HG02943 (cell line): Measurements from ENCODE around the gene HLTF.

ENCODE experiments used
- ATAC-seq: cut with Tn5 transposase; IDR thresholded peaks from one replicate; pipeline ENCODE4 v1.9.1; 2021; ENCODE audit warnings: mild to moderate bottlenecking, low read depth, moderate library complexity; ENCODE audit not compliant: unreplicated experiment

Gene HLTF

DNA sequence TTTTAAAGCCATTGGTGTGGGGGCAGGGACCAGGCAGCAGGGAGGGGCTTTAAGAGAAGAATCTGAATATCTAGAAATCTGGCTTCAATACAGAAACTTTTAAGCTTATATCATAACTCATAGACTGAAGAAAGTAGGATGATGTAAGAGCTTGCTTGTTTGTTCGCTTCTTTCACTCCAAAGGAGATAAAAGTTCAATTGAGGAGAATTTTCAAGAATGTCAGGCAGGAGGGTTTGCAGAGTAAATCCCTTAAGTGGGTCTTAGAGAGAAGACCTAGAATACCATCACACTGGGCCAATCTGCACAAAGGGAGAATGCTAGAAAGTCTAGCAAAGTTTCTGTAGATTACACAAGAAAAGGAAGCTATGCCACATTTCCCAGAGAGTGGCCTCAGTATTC, 4.1 kb upstream of the HLTF start:
- no peak for ATAC-seq

DNA sequence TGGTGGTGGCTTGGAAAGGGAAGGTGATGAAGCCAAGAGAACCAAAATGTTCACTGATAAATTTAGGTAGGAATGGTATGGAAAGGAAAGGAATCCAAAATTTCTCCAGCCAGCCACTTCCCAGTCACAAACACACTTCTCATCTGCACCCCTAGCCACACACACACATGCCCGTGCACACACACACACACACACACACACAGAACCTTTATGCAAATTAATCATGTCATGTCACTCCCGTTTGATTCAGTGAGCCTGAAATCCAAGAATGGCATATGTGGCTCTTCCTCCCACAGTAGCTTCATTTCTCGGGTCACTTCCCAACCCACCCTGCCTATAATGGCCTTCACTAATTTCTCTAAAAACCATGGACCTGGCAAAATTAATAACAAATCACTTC, 3.1 kb upstream of the HLTF start:
- no peak for ATAC-seq

DNA sequence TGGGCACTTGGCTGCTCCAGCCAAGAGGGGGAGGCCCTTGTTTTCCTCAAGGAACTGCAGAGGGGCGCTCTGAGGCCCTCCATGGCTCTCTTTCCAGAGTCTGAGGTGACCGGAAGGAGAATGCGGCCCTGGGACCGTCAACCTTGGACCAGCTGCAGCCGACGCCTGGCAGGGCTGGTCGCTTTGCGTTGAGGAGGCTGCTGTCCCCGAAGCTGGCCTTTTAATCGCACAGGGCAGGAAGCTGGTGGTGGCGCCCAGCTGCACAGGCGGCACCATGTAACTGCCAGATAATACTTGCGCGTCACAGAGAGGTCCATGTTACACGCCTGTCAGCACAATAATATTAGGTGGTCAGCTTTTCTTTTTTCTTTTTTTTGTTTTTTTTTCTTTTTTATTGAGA, 875 bp upstream of the HLTF start:
- no peak for ATAC-seq

DNA sequence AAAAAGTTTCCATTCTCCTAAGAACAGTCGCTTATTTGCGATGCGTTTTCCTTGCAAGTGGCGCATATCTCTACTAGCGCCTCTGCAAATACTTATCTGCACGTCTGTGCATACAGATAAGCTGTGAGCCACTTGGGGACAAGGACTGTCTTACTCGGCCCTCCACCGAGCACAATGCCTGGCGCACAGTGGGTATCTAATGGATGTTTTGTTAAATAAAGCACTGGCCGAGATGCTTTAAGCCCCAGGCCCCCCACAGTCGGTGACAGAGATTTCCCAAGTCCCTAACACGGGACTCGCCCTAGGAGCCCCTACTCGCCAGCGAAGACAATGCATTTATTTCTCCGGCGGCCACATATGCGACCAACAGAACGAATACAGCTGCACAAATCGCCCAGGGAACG, 503 bp downstream of the HLTF start:
- ATAC-seq = peak; percentile 25

DNA sequence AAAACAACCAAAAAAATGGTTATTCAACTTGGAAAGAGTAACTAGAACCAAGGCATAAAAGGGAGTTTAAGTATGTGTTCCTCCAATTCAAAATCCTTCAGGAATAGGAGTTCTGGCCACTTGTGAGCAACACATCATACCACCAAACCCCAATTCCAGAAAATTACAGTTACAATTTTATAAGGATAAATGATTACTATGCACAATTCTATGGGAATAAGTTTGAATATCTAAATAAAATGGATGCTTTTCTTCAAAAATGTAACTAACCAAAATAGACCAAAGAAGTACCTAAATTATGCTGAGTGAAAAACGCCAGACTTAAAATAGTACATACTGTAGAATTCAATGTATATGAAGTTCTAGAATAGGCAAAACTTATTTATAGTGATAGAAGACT, 4.6 kb downstream of the HLTF start:
- no peak for ATAC-seq

DNA sequence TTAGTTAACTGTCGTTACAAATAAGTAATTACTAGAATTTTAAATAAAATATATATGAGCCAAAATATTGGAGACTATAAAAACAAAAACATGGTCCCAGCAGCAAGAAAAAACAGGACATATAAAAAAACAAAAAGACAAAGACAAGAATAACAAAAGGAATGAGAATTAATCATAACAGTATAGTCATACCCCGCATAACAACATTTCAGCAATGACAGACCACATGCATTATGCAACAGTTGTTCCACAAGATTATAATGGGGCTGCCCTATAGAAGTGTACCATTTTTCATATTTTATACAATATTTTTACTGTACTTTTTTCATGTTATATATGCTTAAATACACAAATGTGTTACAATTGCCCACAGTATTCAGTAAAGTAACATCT, 5.6 kb downstream of the HLTF start:
- no peak for ATAC-seq

DNA sequence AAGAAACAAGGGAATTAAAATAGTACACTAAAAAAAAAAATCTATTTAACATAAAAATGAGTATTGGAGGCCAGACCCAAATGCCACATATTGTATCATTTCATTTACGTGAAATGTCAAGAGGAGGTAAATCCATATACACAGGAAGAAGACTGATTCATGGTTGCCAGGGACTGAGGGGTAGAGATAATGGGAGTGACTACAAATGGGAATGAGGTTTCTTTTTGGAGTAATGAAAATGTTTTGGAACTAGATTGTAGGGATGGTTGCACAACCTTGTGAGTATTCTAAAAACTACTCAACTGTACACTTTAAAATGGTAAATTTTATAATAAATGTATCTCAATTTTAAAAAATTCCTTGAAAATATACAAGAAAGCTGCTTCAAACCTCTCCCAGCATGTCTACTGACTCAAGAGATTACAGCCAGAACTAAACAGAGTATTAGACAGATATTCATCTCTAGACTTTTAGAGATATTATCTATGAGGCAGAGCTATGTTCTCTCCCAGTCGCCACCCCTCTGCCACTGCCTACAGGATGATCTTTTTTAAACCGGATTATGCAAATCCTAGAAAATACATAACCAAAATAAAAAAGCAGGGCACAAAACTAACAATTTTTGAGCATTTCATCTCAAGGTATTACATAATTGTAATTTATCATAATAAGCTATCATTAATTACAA, 6.2 kb downstream of the HLTF start:
- ATAC-seq = no peak

DNA sequence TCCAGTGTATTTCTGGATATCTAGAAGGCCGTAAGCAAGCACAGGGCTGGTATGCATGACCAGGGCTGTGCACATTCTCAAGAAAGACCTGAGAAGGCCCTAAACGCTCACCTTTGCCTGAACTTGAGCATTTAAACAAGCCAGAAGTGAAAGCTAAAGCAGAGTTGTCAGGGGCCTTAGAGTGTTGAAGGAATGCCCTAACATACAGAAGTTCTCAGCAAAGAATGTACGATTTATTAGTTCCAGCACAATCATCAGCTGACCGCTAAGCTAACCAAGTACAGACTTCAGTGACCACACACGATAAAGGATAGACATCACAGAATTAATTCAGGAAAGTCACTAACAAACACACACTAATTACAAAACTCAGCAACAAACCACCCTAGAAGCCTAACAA, 8.7 kb downstream of the HLTF start:
- no peak for ATAC-seq

DNA sequence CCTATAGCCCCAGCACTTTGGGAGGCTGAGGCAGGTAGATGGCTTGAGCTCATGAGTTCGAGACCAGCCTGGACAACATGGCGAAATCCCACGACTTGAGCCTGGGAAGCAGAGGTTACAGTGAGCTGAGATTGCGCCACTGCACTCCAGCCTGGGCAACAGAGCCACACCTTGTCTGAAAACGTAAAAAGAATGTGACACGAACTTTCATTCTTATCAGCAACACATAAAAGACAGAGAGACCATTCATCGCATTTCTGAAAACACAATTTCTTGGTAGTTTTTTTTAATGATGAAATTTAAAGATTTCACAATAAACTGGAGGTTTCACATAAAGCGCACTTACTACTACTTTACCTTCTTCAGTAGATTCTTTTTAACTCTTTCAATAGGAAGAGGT, 18.4 kb downstream of the HLTF start:
- ATAC-seq = no peak

DNA sequence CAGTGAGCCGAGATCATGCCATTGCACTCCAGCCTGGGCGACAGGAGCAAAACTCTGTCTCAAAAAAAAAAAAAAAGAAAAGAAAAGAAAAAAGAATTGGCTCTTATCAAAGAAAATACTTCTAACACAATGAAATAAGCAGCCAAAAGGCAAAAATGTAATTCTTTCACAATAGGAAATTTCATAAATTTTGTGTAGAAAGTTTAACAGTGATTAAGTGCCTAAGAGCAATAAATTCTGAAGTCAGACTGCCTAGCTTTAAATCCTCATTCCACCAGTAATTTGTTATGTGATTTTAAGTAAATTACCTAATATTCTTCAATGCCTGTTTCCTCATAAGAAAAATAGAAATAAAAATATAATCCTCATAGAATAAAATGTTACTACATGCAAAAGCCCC, 24.6 kb downstream of the HLTF start:
- ATAC-seq = no peak

DNA sequence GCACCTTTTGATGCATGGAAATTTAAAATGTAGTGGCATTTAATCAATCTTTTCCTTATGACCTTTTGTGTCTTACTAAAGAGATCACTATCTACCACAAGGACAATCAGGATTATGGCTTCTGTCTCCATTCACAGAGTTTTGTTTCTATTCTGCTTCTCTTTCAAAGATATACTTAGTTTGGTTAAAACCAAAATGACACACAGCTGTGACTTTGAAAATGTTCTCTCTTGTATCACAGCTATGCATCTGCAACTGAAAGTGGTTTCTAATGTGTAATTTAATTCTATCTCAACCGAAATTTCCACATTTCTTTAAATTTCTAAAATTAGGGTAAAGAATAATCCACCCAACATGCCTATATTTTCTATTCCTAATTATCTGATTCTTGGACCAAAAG, 27.7 kb downstream of the HLTF start:
- ATAC-seq = no peak

DNA sequence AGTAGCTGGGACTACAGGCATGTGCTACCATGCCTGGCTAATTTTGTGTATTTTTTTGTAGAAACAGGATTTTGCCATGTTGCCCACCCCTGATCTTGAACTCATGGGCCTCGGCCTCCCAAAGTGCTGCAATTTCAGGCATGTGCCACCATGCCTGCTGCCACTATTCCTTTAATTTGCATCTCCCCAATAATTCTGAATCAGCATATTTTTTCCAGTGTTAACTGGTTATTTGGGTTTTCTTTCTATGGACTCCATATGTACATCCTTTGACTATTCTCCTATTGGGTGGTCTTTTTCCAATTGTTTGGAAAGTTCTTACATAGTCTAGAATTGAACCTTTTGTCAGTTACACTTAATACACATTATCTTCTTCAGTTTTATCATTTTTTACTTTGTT, 28.1 kb downstream of the HLTF start:
- no peak for ATAC-seq

DNA sequence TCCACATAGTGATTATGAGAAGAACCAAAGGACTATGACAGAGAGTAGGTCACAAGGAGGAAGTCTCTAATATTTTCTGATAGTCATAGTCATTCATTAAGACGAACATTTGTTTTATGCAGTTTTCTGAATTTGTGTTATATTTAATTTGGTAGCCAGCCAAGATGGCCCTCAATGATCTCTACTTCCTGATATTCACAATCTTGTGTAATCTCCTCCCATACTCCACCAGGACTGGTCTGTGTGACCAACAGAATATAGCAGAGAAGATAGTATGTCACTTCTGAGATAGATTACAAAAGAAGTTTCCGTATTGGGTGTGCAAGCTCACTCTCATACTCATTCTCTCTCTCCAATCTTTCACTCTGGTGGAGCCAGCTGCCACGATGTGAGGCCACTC, 30.8 kb downstream of the HLTF start:
- ATAC-seq = no peak

DNA sequence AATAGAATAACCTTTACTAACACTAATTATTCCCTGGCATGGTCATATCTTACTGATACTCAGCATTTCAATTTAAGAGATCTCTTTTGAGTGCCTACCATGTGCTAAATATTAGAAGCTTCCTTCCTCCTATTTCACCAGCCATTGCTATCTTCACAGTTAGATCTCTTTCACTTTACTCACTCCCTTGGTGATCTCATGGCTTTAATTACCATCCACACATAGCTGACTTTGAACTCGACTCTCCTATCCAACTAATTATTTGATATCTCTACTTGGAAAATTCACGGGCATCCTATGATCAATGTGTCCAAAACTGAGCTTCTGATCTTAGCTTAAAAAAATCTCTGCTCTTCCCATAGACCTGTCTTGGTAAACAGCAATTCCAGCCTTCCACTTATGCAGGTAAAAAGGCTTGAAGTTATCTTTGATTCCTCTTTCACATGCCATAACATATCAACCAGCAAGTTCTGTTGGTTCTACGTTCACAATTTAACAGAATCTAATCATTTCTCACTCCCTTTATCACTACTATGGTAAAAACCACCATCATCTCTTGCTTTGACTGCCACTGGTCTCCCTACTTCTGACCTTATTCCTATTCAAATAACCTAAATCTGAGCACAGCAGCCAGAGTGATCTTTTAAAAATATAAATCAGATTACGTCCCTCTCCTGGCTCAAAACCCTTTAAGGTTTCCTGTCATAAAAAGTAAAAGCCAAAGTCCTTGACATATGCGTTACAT, 41.8 kb downstream of the HLTF start:
- no peak for ATAC-seq

DNA sequence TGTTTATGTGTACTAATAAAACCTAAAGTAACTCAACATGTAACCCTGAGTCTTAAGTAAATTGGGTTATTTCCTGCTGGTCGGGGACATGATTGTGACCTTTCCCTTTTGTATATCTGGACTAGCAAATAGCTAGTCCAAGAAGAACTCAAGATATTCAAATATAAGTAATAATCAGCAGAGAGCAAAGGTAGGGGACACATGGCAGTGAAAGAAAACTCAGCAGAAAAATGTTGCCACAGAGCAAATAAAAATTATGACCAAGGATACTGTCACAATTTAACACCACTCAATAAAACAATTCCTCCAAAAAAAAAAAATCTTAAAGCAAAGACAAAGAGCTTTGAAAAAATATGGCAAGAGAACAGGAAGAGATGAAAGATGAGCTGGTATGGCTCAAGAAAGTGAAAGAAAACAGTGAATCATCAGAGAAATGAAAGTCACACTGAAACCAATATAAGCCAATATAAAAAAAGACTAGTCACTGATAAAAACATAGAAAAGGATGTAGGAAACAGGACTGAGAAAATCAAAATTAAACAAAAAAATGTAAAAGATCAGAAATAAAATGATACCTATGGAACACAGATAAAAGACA, 43.4 kb downstream of the HLTF start:
- peak; percentile 72 for ATAC-seq

DNA sequence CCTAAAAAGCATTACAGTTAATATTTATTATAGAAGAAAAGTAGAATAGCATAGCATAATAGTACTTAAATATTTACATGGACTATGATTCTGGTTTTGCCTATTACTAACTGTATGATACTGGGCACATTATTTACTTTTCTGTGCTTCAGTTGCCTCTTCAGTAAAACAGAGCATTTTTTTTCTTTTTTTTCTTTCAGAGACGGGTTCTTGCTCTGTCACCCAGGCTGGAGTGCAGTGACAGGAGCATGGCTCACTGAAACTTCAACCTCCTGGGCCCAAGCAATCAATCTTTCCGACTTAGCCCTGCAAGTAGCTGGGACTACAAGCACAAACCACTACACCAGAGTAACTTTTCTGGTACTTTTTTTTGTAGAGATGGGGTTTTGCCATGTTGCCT, 48.0 kb downstream of the HLTF start:
- no peak for ATAC-seq

DNA sequence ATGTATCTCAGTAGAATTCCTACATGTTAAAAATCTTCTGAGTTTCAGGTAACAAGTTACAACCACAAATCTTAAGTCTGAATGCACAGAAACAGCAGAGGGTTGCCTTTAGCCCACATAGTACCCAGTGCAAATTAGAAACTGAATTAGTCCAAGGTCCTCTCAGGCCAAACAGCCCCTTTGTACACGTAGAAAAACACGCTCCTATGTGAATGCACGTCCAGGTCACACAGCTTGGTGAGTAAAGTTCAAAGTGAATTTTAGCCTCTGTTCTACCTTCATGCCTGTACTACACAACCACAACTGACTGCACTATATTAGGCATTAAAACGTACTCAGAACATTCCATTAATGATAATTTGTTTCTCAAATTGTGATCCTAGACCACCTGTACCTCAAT, 48.6 kb downstream of the HLTF start:
- ATAC-seq = no peak

DNA sequence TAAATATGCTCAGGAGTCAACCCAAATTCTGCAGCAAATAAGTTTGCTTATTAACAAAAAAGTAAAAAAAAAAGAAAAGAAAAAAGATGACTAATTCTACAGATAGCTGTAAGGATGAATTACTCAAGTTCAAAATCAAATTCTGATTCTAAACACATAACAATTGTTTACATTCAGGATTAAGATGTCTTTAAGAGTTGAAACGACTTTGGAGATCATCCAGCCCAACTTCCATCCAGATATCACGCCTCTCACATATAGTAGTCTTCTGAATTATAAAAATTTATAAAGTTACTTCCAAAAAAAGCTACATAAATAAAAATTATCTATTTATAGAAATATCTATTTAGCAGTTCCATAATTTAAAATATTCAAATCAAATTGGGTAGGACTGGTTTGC, 55.2 kb downstream of the HLTF start:
- no peak for ATAC-seq

DNA sequence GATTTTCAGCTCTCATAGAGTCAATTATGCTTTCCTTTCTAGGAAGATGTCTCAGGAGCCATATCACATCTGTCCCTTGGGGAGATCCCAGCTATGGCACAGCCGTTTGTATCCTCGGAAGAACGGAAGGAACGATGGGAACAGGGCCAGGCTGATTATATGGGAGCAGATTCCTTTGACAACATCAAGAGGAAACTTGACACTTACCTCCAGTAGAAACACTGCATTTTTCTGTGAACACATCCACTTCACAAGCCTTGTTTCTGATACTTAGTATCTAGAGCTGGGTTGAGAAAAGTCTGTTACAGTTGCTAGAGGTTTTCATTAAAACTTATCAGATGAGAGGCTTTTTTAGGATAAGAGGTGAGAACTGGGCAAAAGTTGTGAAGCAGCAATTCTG, 59.6 kb downstream of the HLTF start:
- no peak for ATAC-seq

DNA sequence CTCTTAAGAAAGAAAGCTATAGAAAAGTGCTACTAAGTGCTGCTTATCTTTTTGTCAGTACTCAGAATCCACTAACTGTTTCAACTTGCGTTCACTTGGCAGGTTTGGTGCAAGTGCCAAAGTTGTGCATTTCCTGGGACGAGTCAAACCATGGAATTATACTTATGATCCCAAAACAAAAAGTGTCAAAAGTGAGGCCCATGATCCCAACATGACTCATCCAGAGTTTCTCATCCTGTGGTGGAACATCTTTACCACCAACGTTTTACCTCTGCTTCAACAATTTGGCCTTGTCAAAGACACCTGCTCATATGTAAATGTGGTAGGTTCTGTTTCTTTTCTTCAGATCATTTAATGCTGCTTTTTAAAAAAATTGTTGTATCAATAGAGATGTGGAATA, 62.4 kb downstream of the HLTF start:
- ATAC-seq = no peak

DNA sequence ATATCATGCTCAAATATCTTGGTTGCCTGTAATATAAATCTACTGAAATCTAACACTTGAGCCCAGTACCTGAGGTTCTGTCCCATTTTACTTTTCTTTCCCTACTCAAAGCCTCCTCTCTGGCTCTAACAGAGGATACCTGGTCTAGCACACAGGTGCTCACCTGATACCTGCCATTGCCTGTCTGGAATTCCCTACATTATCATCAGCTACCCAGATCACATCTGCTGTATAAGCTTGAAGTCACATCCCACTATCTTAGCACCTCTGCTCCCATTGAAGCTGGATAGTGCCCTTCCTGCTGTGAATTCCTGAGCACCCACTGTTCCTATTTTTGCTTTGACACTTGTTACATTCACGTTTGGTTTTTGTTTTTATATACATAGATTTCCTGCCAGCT, 64.5 kb downstream of the HLTF start:
- ATAC-seq = no peak

DNA sequence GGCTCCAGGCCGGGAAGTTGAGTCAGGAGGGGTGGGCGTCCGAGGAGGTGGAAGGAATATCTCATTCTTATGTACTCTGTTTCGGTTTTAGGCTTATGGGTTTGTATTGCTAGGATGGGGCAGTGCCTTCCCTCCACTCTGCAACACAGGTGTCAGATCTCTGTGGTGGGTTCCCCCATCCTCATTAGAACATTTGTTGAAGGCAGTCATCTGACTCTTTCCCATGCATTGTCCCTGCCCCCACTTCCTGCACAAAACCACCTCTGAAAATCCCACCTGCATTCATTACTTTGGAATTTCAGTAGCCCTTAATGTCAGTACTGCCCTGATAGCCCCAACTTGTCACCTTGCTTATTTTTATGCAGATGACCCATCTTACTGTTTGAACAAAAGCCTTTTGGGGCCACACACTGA, 65.5 kb downstream of the HLTF start:
- ATAC-seq = no peak
